Endothelial cell (in vitro differentiated cells): ENCODE measurements around the gene DACT2. TPM values are rescaled to one million over a fixed set of nuclear protein-coding genes. Genes with fewer than 3 reads are reported as not detected.
A peak's percentile ranks its signal among the peaks of the same experiment; 100 is the strongest.

Experiments
- DNase-seq: peaks from one replicate; pipeline ENCODE4 v3.0.0; 2021; ENCODE audit warnings: low spot score
- H3K27ac Mint-ChIP-seq: one replicate; pipeline ENCODE4 v1.8.0; 2021; ENCODE audit warnings: mixed read lengths, inconsistent platforms; ENCODE audit not compliant: unreplicated experiment
- H3K27me3 Mint-ChIP-seq: one replicate; pipeline ENCODE4 v1.8.0; 2021; ENCODE audit warnings: mild to moderate bottlenecking, moderate library complexity, mixed read lengths, inconsistent platforms; ENCODE audit not compliant: unreplicated experiment
- H3K36me3 Mint-ChIP-seq: one replicate; pipeline ENCODE4 v1.8.0; 2021; ENCODE audit warnings: mild to moderate bottlenecking, low read depth, mixed read lengths, inconsistent platforms; ENCODE audit not compliant: unreplicated experiment
- H3K4me1 Mint-ChIP-seq: one replicate; pipeline ENCODE4 v1.8.0; 2021; ENCODE audit warnings: mild to moderate bottlenecking, mixed read lengths, inconsistent platforms; ENCODE audit not compliant: unreplicated experiment
- H3K4me3 Mint-ChIP-seq: one replicate; pipeline ENCODE4 v1.8.0; 2021; ENCODE audit warnings: mild to moderate bottlenecking, mixed read lengths, inconsistent platforms; ENCODE audit not compliant: unreplicated experiment
- H3K9me3 Mint-ChIP-seq: one replicate; pipeline ENCODE4 v1.8.0; 2021; ENCODE audit warnings: mixed read lengths, inconsistent platforms; ENCODE audit not compliant: unreplicated experiment
- CTCF ChIP-seq: fragments of 200-600 bp; sonication (generic); IDR thresholded peaks from one replicate; pipeline ENCODE4 v1.5.0; 2021; ENCODE audit warnings: antibody characterized with exemption; ENCODE audit not compliant: unreplicated experiment
- total RNA-seq: library from RNA; stranded (reverse); fragmentation: NEBNext Ultra II Directional; extraction: Animal tissue kit (Norgen Biotek cat#: 25700); gene quantifications from one replicate; pipeline ENCODE4 v1.2.1, GENCODE V29; 2021; ENCODE audit not compliant: unreplicated experiment

DACT2 gene
- total RNA-seq, 1 donor from 2014 or later = 0.23 TPM

- no peaks in the 10 kb centered on the region for H3K36me3 Mint-ChIP-seq
- H3K9me3 Mint-ChIP-seq = no peaks in the 10 kb centered on the region
- no peak overlapping the region for H3K4me3 Mint-ChIP-seq
Observed at GRCh38 chr6:168278904-168279303, 40.7 kb downstream of the DACT2 start.

GRCh38 chr6:168277274-168277669 is 42.3 kb downstream of the DACT2 start:
- H3K4me3 Mint-ChIP-seq = no peak overlapping the region
- H3K9me3 Mint-ChIP-seq = no peaks in the 10 kb centered on the region
- H3K4me1 Mint-ChIP-seq = peaks cover 7% of the 10 kb centered on the region
- H3K27ac Mint-ChIP-seq = no peak overlapping the region
- no peak for DNase-seq
- no peak for TF ChIP-seq CTCF
- peaks cover 6% of the 10 kb centered on the region for H3K27me3 Mint-ChIP-seq
- H3K36me3 Mint-ChIP-seq = no peaks in the 10 kb centered on the region

More at GRCh38 chr6:168278904-168279303, 40.7 kb downstream of the DACT2 start:
- TF ChIP-seq CTCF = no peak
- no peak for DNase-seq
- peaks cover 7% of the 10 kb centered on the region for H3K4me1 Mint-ChIP-seq
- peaks cover 9% of the 10 kb centered on the region for H3K27me3 Mint-ChIP-seq
- H3K27ac Mint-ChIP-seq = no peak overlapping the region

DNA sequence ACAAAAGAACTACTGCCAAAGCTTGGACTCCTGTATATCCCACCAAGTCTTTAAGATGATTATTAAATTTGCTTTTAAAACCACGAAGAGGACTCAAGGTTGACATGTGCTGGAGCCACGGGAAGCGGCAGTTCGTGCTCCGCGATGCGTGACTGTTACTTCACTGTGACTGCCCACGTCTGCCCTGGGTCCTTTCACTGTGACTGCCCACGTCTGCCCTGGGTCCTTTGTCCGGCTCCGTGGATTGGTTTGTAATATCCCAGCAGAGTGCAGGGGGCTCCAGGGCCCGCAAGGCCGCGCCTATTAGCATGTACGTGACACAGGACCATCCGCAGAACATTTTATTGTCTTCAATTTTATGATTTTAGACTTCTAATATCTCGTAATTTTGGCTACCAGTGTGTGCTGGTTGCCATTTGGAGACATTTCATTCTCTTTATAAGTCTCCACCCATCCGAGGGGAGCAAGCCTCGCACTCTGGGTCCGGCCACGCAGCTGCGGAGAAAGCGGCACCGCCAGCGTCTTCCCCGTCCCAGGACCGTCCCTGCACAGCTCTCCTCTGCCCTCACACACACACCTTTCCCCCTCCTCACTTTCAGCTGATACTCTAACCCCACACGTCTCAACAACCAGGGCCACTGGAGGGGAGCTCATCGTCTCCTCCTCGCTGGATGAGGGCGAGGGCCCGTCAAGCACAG is 42.9 kb downstream of the DACT2 start:
- Mint-ChIP-seq H3K9me3 (no peaks in the 10 kb centered on the region), H3K4me1 (peaks cover 7% of the 10 kb centered on the region), H3K27ac (no peak overlapping the region), H3K36me3 (no peaks in the 10 kb centered on the region), H3K4me3 (no peak overlapping the region), H3K27me3 (peaks cover 5% of the 10 kb centered on the region)
- no peak for DNase-seq
- no peak for TF ChIP-seq CTCF

DNA sequence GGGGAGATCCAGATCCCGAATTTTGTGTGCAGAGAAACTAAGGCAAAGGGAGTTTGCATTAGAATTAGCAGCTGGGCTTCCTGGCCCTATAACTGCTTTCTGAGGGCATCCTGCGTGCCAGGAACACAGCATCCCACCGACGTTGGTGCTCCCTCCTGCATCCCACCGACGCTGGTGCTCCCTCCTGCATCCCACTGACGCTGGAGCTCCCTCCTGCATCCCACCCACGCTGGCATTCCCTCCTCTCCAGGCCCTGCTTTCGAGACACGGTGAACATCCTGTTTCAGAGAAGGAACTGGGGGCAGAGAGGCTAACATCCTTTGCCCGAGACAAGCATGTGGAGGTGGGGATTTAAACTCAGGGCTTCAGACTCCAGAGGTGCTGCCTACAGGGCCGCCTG is 44.4 kb downstream of the DACT2 start:
- DNase-seq = no peak
- H3K9me3 Mint-ChIP-seq = no peaks in the 10 kb centered on the region
- peak overlapping the region; percentile 51 for H3K4me3 Mint-ChIP-seq
- no peak overlapping the region for H3K27ac Mint-ChIP-seq
- H3K36me3 Mint-ChIP-seq = no peaks in the 10 kb centered on the region
- H3K4me1 Mint-ChIP-seq = peaks cover 7% of the 10 kb centered on the region
- TF ChIP-seq CTCF = no peak
- H3K27me3 Mint-ChIP-seq = peaks cover 3% of the 10 kb centered on the region
